Measurements from ENCODE around the gene DLG2. TPM values are rescaled to one million over a fixed set of nuclear protein-coding genes. Genes with fewer than 3 reads are reported as not detected.
"Not testable (repeated sequence)": the region's sequence is repeated elsewhere in the genome, so short reads cannot be mapped to it uniquely, and the experiment has no call there.

The DLG2 gene
- total RNA-seq, 3 donors from 2014 or later (not counting 1 experiment from before 2014, with no cell fraction given), result 1.7 to 2.9 (median 2.2) TPM

GRCh38 chr11:83425137-83425466 lies 2202.0 kb downstream of the DLG2 start:
- TF ChIP-seq, protein P1, sequence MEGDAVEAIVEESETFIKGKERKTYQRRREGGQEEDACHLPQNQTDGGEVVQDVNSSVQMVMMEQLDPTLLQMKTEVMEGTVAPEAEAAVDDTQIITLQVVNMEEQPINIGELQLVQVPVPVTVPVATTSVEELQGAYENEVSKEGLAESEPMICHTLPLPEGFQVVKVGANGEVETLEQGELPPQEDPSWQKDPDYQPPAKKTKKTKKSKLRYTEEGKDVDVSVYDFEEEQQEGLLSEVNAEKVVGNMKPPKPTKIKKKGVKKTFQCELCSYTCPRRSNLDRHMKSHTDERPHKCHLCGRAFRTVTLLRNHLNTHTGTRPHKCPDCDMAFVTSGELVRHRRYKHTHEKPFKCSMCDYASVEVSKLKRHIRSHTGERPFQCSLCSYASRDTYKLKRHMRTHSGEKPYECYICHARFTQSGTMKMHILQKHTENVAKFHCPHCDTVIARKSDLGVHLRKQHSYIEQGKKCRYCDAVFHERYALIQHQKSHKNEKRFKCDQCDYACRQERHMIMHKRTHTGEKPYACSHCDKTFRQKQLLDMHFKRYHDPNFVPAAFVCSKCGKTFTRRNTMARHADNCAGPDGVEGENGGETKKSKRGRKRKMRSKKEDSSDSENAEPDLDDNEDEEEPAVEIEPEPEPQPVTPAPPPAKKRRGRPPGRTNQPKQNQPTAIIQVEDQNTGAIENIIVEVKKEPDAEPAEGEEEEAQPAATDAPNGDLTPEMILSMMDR (IDR thresholded peaks at IDR 0.05), result no peak
- no peak overlapping the region for H3K4me3 Mint-ChIP-seq

GRCh38 chr11:83424376-83425136 lies 2202.6 kb downstream of the DLG2 start:
- Mint-ChIP-seq H3K27ac (no peak overlapping the region), H3K27me3 (ENCODE audit: low read depth in 2 of 2) (peaks cover 0 to 3% of the 10 kb centered on the region in 2 donors), H3K4me3 (no peak overlapping the region), H3K4me1 (no peaks in the 10 kb centered on the region), H3K36me3 (peaks cover 30% of the 10 kb centered on the region), H3K9me3 (peaks cover 4 to 17% of the 10 kb centered on the region in 2 donors)
- no peaks in the 10 kb centered on the region for H3K4me1 ChIP-seq (ENCODE audit: control insufficient read depth, insufficient read depth, low read length)
- H3K27ac ChIP-seq (ENCODE audit: low read length), result no peak overlapping the region
- no peaks in the 10 kb centered on the region for H3K36me3 ChIP-seq (ENCODE audit: control insufficient read depth, insufficient read depth, low read length)
- intact Hi-C loops (cut with micrococcal nuclease), result loop anchor here (1.0 kb wide), 1 partner anchor 8 kb away; no protein-coding TSS in a partner anchor
- peaks cover 17% of the 10 kb centered on the region for H3K9me3 ChIP-seq (ENCODE audit: control insufficient read depth, insufficient read depth, low read length)
- TF ChIP-seq, protein P1 (IDR thresholded peaks at IDR 0.05), result no peak
- H3K4me3 ChIP-seq (ENCODE audit: low read length), result no peak overlapping the region
- DNase-seq, result no peak
- no peak for ATAC-seq
- H3K27me3 ChIP-seq (ENCODE audit: control insufficient read depth, insufficient read depth, low read length), result no peaks in the 10 kb centered on the region
- WGBS (ENCODE audit: insufficient coverage), result 88% methylated on average over 1 of the region's 2 CpGs

More at GRCh38 chr11:83425137-83425466, 2202.0 kb downstream of the DLG2 start:
- H3K36me3 ChIP-seq (ENCODE audit: control insufficient read depth, insufficient read depth, low read length), result no peaks in the 10 kb centered on the region
- Mint-ChIP-seq H3K9me3 (peaks cover 2 to 15% of the 10 kb centered on the region in 2 donors), H3K4me1 (no peaks in the 10 kb centered on the region), H3K27ac (no peak overlapping the region), H3K36me3 (peaks cover 30% of the 10 kb centered on the region), H3K27me3 (ENCODE audit: low read depth in 2 of 2) (peaks cover 0 to 3% of the 10 kb centered on the region in 2 donors)
- DNase-seq (no peak), ATAC-seq (no peak)
- H3K27ac ChIP-seq (ENCODE audit: low read length), result no peak overlapping the region
- no peak overlapping the region for H3K4me3 ChIP-seq (ENCODE audit: low read length)
- peaks cover 17% of the 10 kb centered on the region for H3K9me3 ChIP-seq (ENCODE audit: control insufficient read depth, insufficient read depth, low read length)
- H3K4me1 ChIP-seq (ENCODE audit: control insufficient read depth, insufficient read depth, low read length), result no peaks in the 10 kb centered on the region
- H3K27me3 ChIP-seq (ENCODE audit: control insufficient read depth, insufficient read depth, low read length), result no peaks in the 10 kb centered on the region
- intact Hi-C loops (cut with micrococcal nuclease), result loop anchor here (1.0 kb wide), 1 partner anchor 9 kb away; no protein-coding TSS in a partner anchor

GRCh38 chr11:83422641-83423040 lies 2204.5 kb downstream of the DLG2 start:
- H3K27ac Mint-ChIP-seq; H3K27ac ChIP-seq (ENCODE audit: low read length); ATAC-seq; H3K27me3 Mint-ChIP-seq (ENCODE audit: low read depth in 2 of 2); DNase-seq; H3K4me1 Mint-ChIP-seq; H3K27me3 ChIP-seq (ENCODE audit: control insufficient read depth, insufficient read depth, low read length); H3K4me3 Mint-ChIP-seq; H3K4me3 ChIP-seq (ENCODE audit: low read length); H3K36me3 ChIP-seq (ENCODE audit: control insufficient read depth, insufficient read depth, low read length); intact Hi-C loops (cut with micrococcal nuclease); H3K4me1 ChIP-seq (ENCODE audit: control insufficient read depth, insufficient read depth, low read length): not testable (repeated sequence)
- peaks cover 17% of the 10 kb centered on the region for H3K9me3 ChIP-seq (ENCODE audit: control insufficient read depth, insufficient read depth, low read length)
- 95% methylated on average over 4 of the region's 5 CpGs for WGBS (ENCODE audit: insufficient coverage)
- H3K9me3 Mint-ChIP-seq, result peaks cover 5 to 19% of the 10 kb centered on the region in 2 donors
- peaks cover 30% of the 10 kb centered on the region for H3K36me3 Mint-ChIP-seq

DNA sequence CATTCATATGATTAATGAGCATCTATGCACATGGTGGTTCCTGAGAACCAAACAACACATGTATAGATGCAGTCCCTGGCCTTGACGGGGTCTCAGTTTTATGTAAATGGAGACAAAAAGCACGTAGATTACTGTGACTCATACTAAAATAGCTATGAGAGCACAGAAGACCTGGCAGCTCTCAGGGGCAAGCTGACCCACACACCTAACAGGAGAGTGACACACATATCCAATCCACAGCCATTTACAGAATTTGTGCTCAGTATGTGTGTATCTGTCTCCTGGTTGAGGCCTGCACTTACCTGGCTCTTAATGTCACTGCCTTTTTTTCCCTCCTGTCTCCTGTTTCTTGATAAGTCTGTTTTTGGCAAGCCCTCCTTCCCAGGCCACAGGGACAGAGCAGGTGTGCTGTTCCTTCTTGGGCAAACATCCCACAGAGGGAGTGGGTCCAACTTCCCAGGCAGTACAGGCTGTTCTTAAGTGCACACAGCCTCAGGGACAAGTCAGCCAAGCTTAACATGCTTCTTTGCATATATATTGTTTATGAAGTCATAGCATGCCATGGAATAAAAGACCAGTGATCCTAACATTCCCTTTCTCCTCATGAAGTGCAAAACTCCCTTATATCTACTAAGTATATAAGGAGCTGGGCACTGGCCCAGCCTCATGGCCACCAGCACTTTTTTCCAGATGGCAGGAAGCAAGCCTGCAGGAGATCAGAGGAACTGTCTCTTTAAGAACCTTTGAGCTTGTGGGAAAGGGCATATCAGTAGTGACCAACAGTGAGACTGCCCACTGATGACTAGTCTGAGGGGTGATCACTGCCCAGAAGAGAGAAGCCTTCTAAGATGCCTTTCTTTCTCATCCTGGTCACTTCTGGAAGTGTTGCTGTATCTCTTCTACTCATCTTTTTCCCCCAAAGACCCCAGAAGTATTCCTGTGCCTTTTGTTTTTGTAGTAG lies 2216.3 kb downstream of the DLG2 start:
- Histone ChIP-seq H3K9me3 (ENCODE audit: control insufficient read depth, insufficient read depth, low read length) (no peaks in the 10 kb centered on the region), H3K4me3 (ENCODE audit: low read length) (no peak overlapping the region), H3K27me3 (ENCODE audit: control insufficient read depth, insufficient read depth, low read length) (no peaks in the 10 kb centered on the region), H3K4me1 (ENCODE audit: control insufficient read depth, insufficient read depth, low read length) (no peaks in the 10 kb centered on the region), H3K27ac (ENCODE audit: low read length) (no peak overlapping the region), H3K36me3 (ENCODE audit: control insufficient read depth, insufficient read depth, low read length) (no peaks in the 10 kb centered on the region)
- Mint-ChIP-seq H3K27ac (no peak overlapping the region), H3K4me1 (no peaks in the 10 kb centered on the region), H3K27me3 (ENCODE audit: low read depth in 2 of 2) (peaks cover 0 to 1% of the 10 kb centered on the region in 2 donors), H3K4me3 (no peak overlapping the region), H3K9me3 (peaks cover 3 to 5% of the 10 kb centered on the region in 2 donors), H3K36me3 (no peaks in the 10 kb centered on the region)
- intact Hi-C loops (cut with micrococcal nuclease), result no loop called here
- ATAC-seq (peak in 1 of 3 donors; percentile 24), DNase-seq (no peak)
- 85% methylated on average over 2 of the region's 2 CpGs for WGBS (ENCODE audit: insufficient coverage)
- TF ChIP-seq, protein P1 (IDR thresholded peaks at IDR 0.05), result no peak
